Natural killer cell (primary cell): ENCODE results near the gene TNP1. TPM values are rescaled to one million over a fixed set of nuclear protein-coding genes. Genes with fewer than 3 reads are reported as not detected.

Experiments used
- total RNA-seq, 4 donors: library from RNA; stranded (reverse); fragments of 120-200 nt in 1 of 4; gene quantifications; one replicate each; pipeline versions ENCODE4 v1.2.3 to v1.2.4, GENCODE V29; 2013 to 2022

Gene TNP1
- total RNA-seq, 3 donors from 2014 or later (not counting 1 experiment from before 2014, with no cell fraction given): not detected

Other genes starting within 250 kb of the TNP1 start
- gene IGFBP2, start 226.6 kb downstream of the TNP1 start, total RNA-seq: under 1 TPM in 1 of 3 donors, not detected in 2; 0.21 TPM
- not detected for gene IGFBP5, start 164.5 kb downstream of the TNP1 start, total RNA-seq